HCT116 (cell line): ENCODE results near the gene SMDT1. TPM values are rescaled to one million over a fixed set of nuclear protein-coding genes. Genes with fewer than 3 reads are reported as not detected.

Experiments used
- ATAC-seq: fragments of 200-7000 bp; cut with Tn5 transposase; 2 replicates; pipeline ENCODE4 v1.9.1; 2020; ENCODE audit warnings: mild to moderate bottlenecking, moderate library complexity
- BruUV-seq: library from RNA; stranded (reverse); fragments of 400-500 nt; replicated peaks from 2 replicates; lab custom pipeline; 2021; lab: Mats Ljungman, UMichigan
- CTCF ChIA-PET: fragments of 300-600 bp; sonication (Branson Sonifier 250); formaldehyde crosslinking; loops from one replicate; lab custom pipeline; 2021; ENCODE audit warnings: antibody characterized with exemption; lab: Charles Lee
- POLR2A ChIA-PET: fragments of 300-600, 350-600 bp; sonication (Branson Sonifier 250); formaldehyde crosslinking; loops from one replicate; lab custom pipeline; 2021; ENCODE audit warnings: antibody characterized with exemption; lab: Charles Lee
- RAD21 ChIA-PET, 2 experiments: fragments of 300-600 bp; sonication (Branson Sonifier 250); formaldehyde crosslinking; loops; one replicate each; lab custom pipeline; 2023; ENCODE audit warnings: low total read pairs in 2 of 2; ENCODE audit not compliant: uncharacterized antibody in 2 of 2, unreplicated experiment in 2 of 2, low non-redundant PET in 1 of 2; lab: Charles Lee
- DNase-seq: peaks from one replicate; pipeline ENCODE4 v3.0.0-alpha.2; 2010; ENCODE audit warnings: low read depth, low spot score
- H2AFZ ChIP-seq: fragments of 200-600 bp; shearing (Covaris generic), sonication (generic); 2 replicates; pipeline ENCODE4 v1.6.1; 2017; ENCODE audit warnings: low read depth, mixed run types, mixed read lengths, antibody characterized with exemption, low read length; ENCODE audit not compliant: poor library complexity, severe bottlenecking
- H3K27ac ChIP-seq: 2 replicates; pipeline ENCODE4 v1.5.1; 2012; ENCODE audit warnings: low read depth, low read length
- H3K27me3 ChIP-seq: fragments of 200-600 bp; sonication (generic); 2 replicates; pipeline ENCODE4 v1.6.1; 2016; ENCODE audit warnings: mixed run types, low read length, mixed read lengths; ENCODE audit not compliant: insufficient read depth
- H3K36me3 ChIP-seq, 2 experiments: fragments of 200-500 bp in 1 of 2; fragments of 200-600 bp in 1 of 2; sonication (Bioruptor generic) in 1 of 2; sonication (generic) in 1 of 2; 2 replicates each; pipeline versions ENCODE4 v1.5.1 to v1.6.1; 2014 to 2016; ENCODE audit warnings: low read length in 2 of 2, inconsistent platforms in 1 of 2, mixed read lengths in 1 of 2, mixed run types in 1 of 2; ENCODE audit not compliant: insufficient read depth in 2 of 2, control insufficient read depth in 1 of 2
- H3K4me1 ChIP-seq, 2 experiments: fragments of 200-600 bp in 1 of 2; sonication (generic) in 1 of 2; 2 replicates each; pipeline versions ENCODE4 v1.5.1 to v1.6.1; 2012 to 2017; ENCODE audit warnings: low read length in 2 of 2, inconsistent platforms in 1 of 2, mild to moderate bottlenecking in 1 of 2, mixed read lengths in 1 of 2, mixed run types in 1 of 2, moderate library complexity in 1 of 2; ENCODE audit not compliant: insufficient read depth in 2 of 2, control insufficient read depth in 1 of 2
- H3K4me2 ChIP-seq: fragments of 200-600 bp; sonication (generic); 2 replicates; pipeline ENCODE4 v1.6.1; 2017; ENCODE audit warnings: mixed run types, low read length, mixed read lengths
- H3K4me3 ChIP-seq, 2 experiments: fragments of 200-600 bp in 1 of 2; sonication (generic) in 1 of 2; replicated peaks in 1 of 2; 2 replicates each; pipeline ENCODE4 v1.5.1; 2011 to 2016; ENCODE audit warnings: low read length in 2 of 2, control low read depth in 1 of 2, low read depth in 1 of 2, mild to moderate bottlenecking in 1 of 2, mixed read lengths in 1 of 2, mixed run types in 1 of 2
- H3K79me2 ChIP-seq: fragments of 200-600 bp; sonication (generic); 2 replicates; pipeline ENCODE4 v1.6.1; 2017; ENCODE audit warnings: mild to moderate bottlenecking, mixed run types, low read length, moderate library complexity, mixed read lengths; ENCODE audit not compliant: insufficient read depth
- H3K9ac ChIP-seq: fragments of 200-600 bp; sonication (generic); 2 replicates; pipeline ENCODE4 v1.6.1; 2016; ENCODE audit warnings: low read length, mixed read lengths
- H3K9me2 ChIP-seq: fragments of 200-600 bp; sonication (generic), shearing (Covaris generic); 2 replicates; pipeline ENCODE4 v1.6.1; 2017; ENCODE audit warnings: mixed run types, mild to moderate bottlenecking, moderate library complexity; ENCODE audit not compliant: insufficient read depth
- H3K9me3 ChIP-seq, 2 experiments: fragments of 200-500 bp in 1 of 2; fragments of 200-600 bp in 1 of 2; sonication (Bioruptor generic) in 1 of 2; sonication (generic) in 1 of 2; 2 replicates each; pipeline ENCODE4 v1.6.1; 2014 to 2017; ENCODE audit warnings: low read length in 2 of 2, mixed read lengths in 2 of 2, inconsistent platforms in 1 of 2, low read depth in 1 of 2, mild to moderate bottlenecking in 1 of 2, mixed run types in 1 of 2, moderate library complexity in 1 of 2; ENCODE audit not compliant: control insufficient read depth in 1 of 2, insufficient read depth in 1 of 2
- H4K20me1 ChIP-seq: fragments of 200-600 bp; sonication (generic), shearing (Covaris generic); 2 replicates; pipeline ENCODE4 v1.6.1; 2017; ENCODE audit warnings: mixed run types, mild to moderate bottlenecking, moderate library complexity; ENCODE audit not compliant: insufficient read depth
- CBX3 ChIP-seq: IDR thresholded peaks from 2 replicates; pipeline ENCODE4 v1.6.1; 2012; ENCODE audit warnings: low read depth
- CEBPB ChIP-seq: IDR thresholded peaks from 2 replicates; pipeline ENCODE4 v1.6.1; 2012; ENCODE audit warnings: low read depth
- EGR1 ChIP-seq: IDR thresholded peaks from 2 replicates; pipeline ENCODE4 v1.6.1; 2012; ENCODE audit warnings: low read depth
- EZH2 ChIP-seq: fragments of 200-600 bp; sonication (generic); IDR thresholded peaks from 2 replicates; pipeline ENCODE4 v1.6.1; 2017; ENCODE audit warnings: antibody characterized with exemption, mixed run types
- EZH2phosphoT487 ChIP-seq: fragments of 200-600 bp; IDR thresholded peaks from 2 replicates; pipeline ENCODE4 v1.6.1; 2018; ENCODE audit warnings: antibody characterized with exemption, borderline replicate concordance
- FOSL1 ChIP-seq: IDR thresholded peaks from 2 replicates; pipeline ENCODE4 v1.6.1; 2012; ENCODE audit warnings: low read depth
- POLR2AphosphoS5 ChIP-seq: IDR thresholded peaks from 2 replicates; pipeline ENCODE4 v1.6.1; 2011; ENCODE audit warnings: mild to moderate bottlenecking, low read depth, low read length, moderate library complexity
- RAD21 ChIP-seq: IDR thresholded peaks from 2 replicates; pipeline ENCODE4 v1.6.1; 2012; ENCODE audit warnings: low read depth, mild to moderate bottlenecking
- REST ChIP-seq: IDR thresholded peaks from 2 replicates; pipeline ENCODE4 v1.6.1; 2012; ENCODE audit warnings: low read depth
- SIN3A ChIP-seq: IDR thresholded peaks from 2 replicates; pipeline ENCODE4 v1.6.1; 2012; ENCODE audit warnings: low read depth
- SRF ChIP-seq: IDR thresholded peaks from 2 replicates; pipeline ENCODE4 v1.6.1; 2012; ENCODE audit warnings: low read depth
- YY1 ChIP-seq: IDR thresholded peaks from 2 replicates; pipeline ENCODE4 v1.6.1; 2011; ENCODE audit warnings: low read length, low read depth, moderate library complexity, mild to moderate bottlenecking; ENCODE audit not compliant: insufficient replicate concordance; ENCODE audit errors: extremely low read depth
- ZFX ChIP-seq: fragments of 450-650 bp; IDR thresholded peaks from 2 replicates; pipeline ENCODE4 v1.6.1; 2017
- intact Hi-C: fragments of 100-400 bp; cut with micrococcal nuclease; formaldehyde crosslinking; loops from 2 replicates; pipeline ENCODE4 v1.10.0; 2022
- total RNA-seq: library from RNA; stranded (reverse); gene quantifications from one replicate; pipeline ENCODE4 v1.2.1, GENCODE V29; 2021; ENCODE audit not compliant: unreplicated experiment

The SMDT1 gene
- total RNA-seq, 1 experiment from 2014 or later: 51.9 TPM

GRCh38 chr22:42064629-42065028 is 14.9 kb upstream of the SMDT1 start:
- BruUV-seq: no TSS peak
- RAD21 ChIA-PET: no interaction called here
- H3K27ac ChIP-seq: no peak overlapping the region

More at GRCh38 chr22:42064629-42065028, 14.9 kb upstream of the SMDT1 start:
- ATAC-seq (no peak), DNase-seq (no peak)
- H3K4me3 ChIP-seq: no peak overlapping the region
- H3K79me2 ChIP-seq: no peaks in the 10 kb centered on the region
- no peaks in the 10 kb centered on the region for H3K9me3 ChIP-seq
- peaks cover 4 to 15% of the 10 kb centered on the region in 2 experiments for H3K36me3 ChIP-seq
- intact Hi-C loops: no loop called here
- no peaks in the 10 kb centered on the region for H3K9me2 ChIP-seq
- TF ChIP-seq EGR1 (no peak), YY1 (no peak), FOSL1 (no peak), SRF (no peak), RAD21 (no peak), EZH2phosphoT487 (no peak), SIN3A (no peak), CBX3 (no peak), EZH2 (no peak), ZFX (no peak), REST (no peak), POLR2AphosphoS5 (no peak), CEBPB (no peak)
- H3K27me3 ChIP-seq: no peaks in the 10 kb centered on the region
- ChIA-PET POLR2A (no interaction called here), CTCF (no interaction called here)
- no peak overlapping the region for H3K9ac ChIP-seq
- no peak overlapping the region for H3K4me2 ChIP-seq
- H3K4me1 ChIP-seq: peaks cover under 1% of the 10 kb centered on the region in 2 experiments; a peak in 3 of 4 replicates
- no peak overlapping the region for H2AFZ ChIP-seq
- no peaks in the 10 kb centered on the region for H4K20me1 ChIP-seq
